COLO668 (cell line): Measurements from ENCODE around the gene INO80C.
"Not testable (repeated sequence)": the region's sequence is repeated elsewhere in the genome, so short reads cannot be mapped to it uniquely, and the experiment has no call there.

Source experiments
- DNase-seq: peaks from one replicate; lab custom pipeline; 2025; ENCODE audit not compliant: unreplicated experiment; lab: John Stamatoyannopoulos, UW

Gene INO80C

GRCh38 chr18:35489913-35490490 lies 7.8 kb downstream of the INO80C start:
- no peak for DNase-seq

- not testable (repeated sequence) for DNase-seq
Observed at GRCh38 chr18:35489281-35489680, 8.5 kb downstream of the INO80C start.

- not testable (repeated sequence) for DNase-seq
Observed at GRCh38 chr18:35488396-35488795, 9.4 kb downstream of the INO80C start.

GRCh38 chr18:35487525-35487924 lies 10.2 kb downstream of the INO80C start:
- not testable (repeated sequence) for DNase-seq

- no peak for DNase-seq
Observed at GRCh38 chr18:35485852-35486251, 11.9 kb downstream of the INO80C start.

GRCh38 chr18:35484034-35484433 lies 13.7 kb downstream of the INO80C start:
- DNase-seq: no peak

- no peak for DNase-seq
Observed at GRCh38 chr18:35481960-35482366, 15.8 kb downstream of the INO80C start.

- DNase-seq: no peak
Observed at GRCh38 chr18:35479911-35480586, 17.7 kb downstream of the INO80C start.

- DNase-seq: no peak
Observed at GRCh38 chr18:35478520-35479435, 19.0 kb downstream of the INO80C start.

GRCh38 chr18:35477974-35478373 lies 19.8 kb downstream of the INO80C start:
- DNase-seq: no peak

GRCh38 chr18:35477497-35477896 lies 20.3 kb downstream of the INO80C start:
- no peak for DNase-seq

- no peak for DNase-seq
Observed at GRCh38 chr18:35474884-35475283, 22.9 kb downstream of the INO80C start.

GRCh38 chr18:35473562-35473961 lies 24.2 kb downstream of the INO80C start:
- no peak for DNase-seq

GRCh38 chr18:35470435-35470834 lies 27.3 kb downstream of the INO80C start:
- DNase-seq: no peak

GRCh38 chr18:35469725-35470124 lies 28.0 kb downstream of the INO80C start:
- DNase-seq: no peak

GRCh38 chr18:35468711-35469110 lies 29.0 kb downstream of the INO80C start:
- DNase-seq: no peak

GRCh38 chr18:35467624-35468016 lies 30.1 kb downstream of the INO80C start:
- peak; percentile 44 for DNase-seq

- no peak for DNase-seq
Observed at GRCh38 chr18:35466815-35467623, 30.7 kb downstream of the INO80C start.

GRCh38 chr18:35466334-35466733 lies 31.4 kb downstream of the INO80C start:
- DNase-seq: no peak

GRCh38 chr18:35465329-35465728 lies 32.4 kb downstream of the INO80C start:
- DNase-seq: no peak

GRCh38 chr18:35464831-35465279 lies 32.9 kb downstream of the INO80C start:
- no peak for DNase-seq
